DND-41 (cell line): ENCODE results near the gene CBARP.

ENCODE experiments used
- ATAC-seq: fragments of 200-7000 bp; cut with Tn5 transposase; 3 replicates; pipeline ENCODE4 v1.9.1; 2021; ENCODE audit warnings: low read depth; ENCODE audit not compliant: insufficient read depth
- DNase-seq: peaks from one replicate; pipeline ENCODE4 v3.0.0-alpha.2; 2020
- H2AFZ ChIP-seq: 2 replicates; pipeline ENCODE4 v1.6.0; 2012; ENCODE audit warnings: low read depth, low read length
- H3K27ac ChIP-seq: 2 replicates; pipeline ENCODE4 v1.5.1; 2012; ENCODE audit warnings: low read length, inconsistent platforms
- H3K27me3 ChIP-seq: fragments of 200-600 bp; sonication (generic); 2 replicates; pipeline ENCODE4 v1.6.0; 2012; ENCODE audit warnings: low read length, mild to moderate bottlenecking, inconsistent platforms; ENCODE audit not compliant: insufficient read depth, poor library complexity
- H3K36me3 ChIP-seq: 2 replicates; pipeline ENCODE4 v1.5.1; 2012; ENCODE audit warnings: low read length, inconsistent platforms; ENCODE audit not compliant: insufficient read depth
- H3K4me1 ChIP-seq: 2 replicates; pipeline ENCODE4 v1.5.1; 2012; ENCODE audit warnings: mild to moderate bottlenecking, low read length; ENCODE audit not compliant: insufficient read depth
- H3K4me2 ChIP-seq: 2 replicates; pipeline ENCODE4 v1.6.0; 2012; ENCODE audit warnings: mild to moderate bottlenecking, moderate library complexity, low read length, inconsistent platforms; ENCODE audit not compliant: insufficient read depth
- H3K4me3 ChIP-seq, 2 experiments: fragments of 200-600 bp in 1 of 2; shearing (Covaris generic) in 1 of 2; 2 replicates each; pipeline ENCODE4 v1.5.1; 2012 to 2016; ENCODE audit warnings: inconsistent platforms in 2 of 2, low read length in 2 of 2, mild to moderate bottlenecking in 2 of 2, low read depth in 1 of 2, moderate library complexity in 1 of 2
- H3K79me2 ChIP-seq: 2 replicates; pipeline ENCODE4 v1.6.0; 2012; ENCODE audit warnings: low read length, inconsistent platforms; ENCODE audit not compliant: insufficient read depth
- H3K9ac ChIP-seq: 2 replicates; pipeline ENCODE4 v1.6.0; 2012; ENCODE audit warnings: low read depth, mild to moderate bottlenecking, inconsistent platforms, low read length, moderate library complexity
- H3K9me3 ChIP-seq: 2 replicates; pipeline ENCODE4 v1.5.1; 2012; ENCODE audit warnings: low read length, moderate library complexity, mild to moderate bottlenecking, inconsistent platforms; ENCODE audit not compliant: insufficient read depth, severe bottlenecking
- H4K20me1 ChIP-seq: 2 replicates; pipeline ENCODE4 v1.6.0; 2012; ENCODE audit warnings: low read length; ENCODE audit not compliant: insufficient read depth
- CTCF ChIP-seq: IDR thresholded peaks from 2 replicates; pipeline ENCODE4 v1.5.1; 2012; ENCODE audit warnings: borderline replicate concordance, low read length, moderate library complexity, mild to moderate bottlenecking; ENCODE audit not compliant: poor library complexity, severe bottlenecking; ENCODE audit errors: extremely low read depth
- EZH2 ChIP-seq: IDR thresholded peaks from 3 replicates; pipeline ENCODE4 v1.6.1; 2012; ENCODE audit warnings: borderline replicate concordance, low read depth, mild to moderate bottlenecking, moderate library complexity, low read length, inconsistent platforms; ENCODE audit not compliant: severe bottlenecking

Gene CBARP

DNA sequence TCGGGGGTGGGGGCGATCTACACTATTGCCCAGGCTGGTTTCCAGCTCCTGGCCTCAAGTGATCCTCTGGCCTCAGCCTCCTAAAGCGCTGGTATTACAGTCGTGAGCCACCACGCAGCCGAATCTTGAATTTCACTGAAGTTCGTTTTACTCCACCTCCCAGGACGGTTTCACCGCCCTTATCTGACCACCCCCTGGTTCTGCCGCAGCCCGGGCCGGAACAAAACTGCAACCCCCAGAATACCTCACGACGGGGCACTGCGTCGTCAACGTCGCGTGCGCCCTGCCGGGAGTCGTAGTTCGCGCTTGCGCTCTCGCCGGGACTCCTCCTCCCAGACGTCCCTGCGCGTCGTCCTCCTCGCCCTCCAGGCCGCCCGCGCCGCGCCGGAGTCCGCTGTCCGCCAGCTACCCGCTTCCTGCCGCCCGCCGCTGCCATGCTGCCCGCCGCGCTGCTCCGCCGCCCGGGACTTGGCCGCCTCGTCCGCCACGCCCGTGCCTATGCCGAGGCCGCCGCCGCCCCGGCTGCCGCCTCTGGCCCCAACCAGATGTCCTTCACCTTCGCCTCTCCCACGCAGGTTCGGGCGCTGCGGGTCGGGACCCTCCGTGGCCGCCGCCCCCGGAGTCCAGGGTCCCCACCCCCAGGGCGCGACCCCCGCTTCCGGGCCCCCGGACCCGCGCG is 3.8 kb upstream of the CBARP start, which contains the start of gene ATP5F1D:
Gene ATP5F1D, plus strand, starts transcription at position 335 of the 679 bp plus-strand sequence. Its CDS starts 100 bp downstream, at position 435.
- H3K27ac ChIP-seq, result peak within 1 kb of the TSS; percentile 68
- DNase-seq (peak; percentile 92), ATAC-seq (peak; percentile 73)
- peaks cover 68% of the 10 kb centered on the region for H3K4me1 ChIP-seq
- peaks cover 6% of the 10 kb centered on the region for H3K27me3 ChIP-seq
- H3K4me2 ChIP-seq, result peak within 1 kb of the TSS; percentile 96
- H3K4me3 ChIP-seq, result peak within 1 kb of the TSS; percentile 80 to 99
- peaks cover 15% of the 10 kb centered on the region; the same call in 1 of the 2 replicates for H3K36me3 ChIP-seq
- H4K20me1 ChIP-seq, result peaks cover 20% of the 10 kb centered on the region
- peak within 1 kb of the TSS; percentile 94 for H3K9ac ChIP-seq
- H3K9me3 ChIP-seq, result no peaks in the 10 kb centered on the region
- TF ChIP-seq EZH2 (no peak), CTCF (no peak)
- peak within 1 kb of the TSS; percentile 76 for H2AFZ ChIP-seq
- H3K79me2 ChIP-seq, result peaks cover 34% of the 10 kb centered on the region

DNA sequence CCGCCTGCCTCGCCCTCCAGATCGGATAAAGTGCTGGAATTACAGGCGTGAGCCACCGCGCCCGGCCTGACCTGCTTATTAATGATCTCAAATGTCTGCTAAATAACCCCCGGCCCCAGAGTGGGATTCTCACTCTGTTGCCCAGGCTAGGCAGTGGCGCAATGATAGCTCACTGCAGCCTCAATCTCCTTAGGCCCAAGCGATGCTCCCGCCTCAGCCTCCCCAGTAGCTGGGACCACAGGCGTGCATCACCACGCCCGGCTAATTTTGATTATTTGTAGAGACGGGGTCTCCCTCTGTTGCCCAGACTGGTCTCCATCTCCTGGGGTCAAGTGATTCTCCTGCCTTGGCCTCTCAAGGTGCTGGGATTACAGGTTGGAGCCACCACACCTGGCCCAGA is 3.1 kb upstream of the CBARP start:
- peak overlapping the region; percentile 76 for H2AFZ ChIP-seq
- H3K4me2 ChIP-seq, result peak overlapping the region; percentile 96
- H3K79me2 ChIP-seq, result peaks cover 34% of the 10 kb centered on the region
- H4K20me1 ChIP-seq, result peaks cover 20% of the 10 kb centered on the region
- peak overlapping the region; percentile 68 for H3K27ac ChIP-seq
- peak overlapping the region; percentile 80 to 99; a peak in 3 of 4 replicates for H3K4me3 ChIP-seq
- ATAC-seq, result no peak
- peaks cover 6% of the 10 kb centered on the region for H3K27me3 ChIP-seq
- no peaks in the 10 kb centered on the region for H3K9me3 ChIP-seq
- TF ChIP-seq EZH2, result no peak
- no peak for TF ChIP-seq CTCF
- DNase-seq, result no peak
- peaks cover 68% of the 10 kb centered on the region for H3K4me1 ChIP-seq
- peak overlapping the region; percentile 94 for H3K9ac ChIP-seq
- peaks cover 15% of the 10 kb centered on the region; the same call in 1 of the 2 replicates for H3K36me3 ChIP-seq

- H3K4me3 ChIP-seq, result peak overlapping the region in 1 of 2 experiments; percentile 55; a peak in 3 of 4 replicates
- peak; percentile 62 for ATAC-seq
- H3K9me3 ChIP-seq, result no peaks in the 10 kb centered on the region
- no peak for TF ChIP-seq EZH2
- TF ChIP-seq CTCF, result peak; percentile 95
- H3K36me3 ChIP-seq, result peaks cover 13% of the 10 kb centered on the region; the same call in 1 of the 2 replicates
- DNase-seq, result peak; percentile 93
- H3K27me3 ChIP-seq, result peaks cover 6% of the 10 kb centered on the region
- peak overlapping the region; percentile 21 for H3K27ac ChIP-seq
- peak overlapping the region; percentile 96 for H3K4me2 ChIP-seq
- H3K79me2 ChIP-seq, result peaks cover 34% of the 10 kb centered on the region
- H4K20me1 ChIP-seq, result peaks cover 20% of the 10 kb centered on the region
- H3K9ac ChIP-seq, result peak overlapping the region; percentile 55
- H2AFZ ChIP-seq, result peak overlapping the region; percentile 67
- peaks cover 67% of the 10 kb centered on the region for H3K4me1 ChIP-seq
Observed at GRCh38 chr19:1239796-1240737, 2.3 kb upstream of the CBARP start.
